IPS-15b (cell line): Measurements from ENCODE around the gene JADE2.

Experiments
- H3K27me3 ChIP-seq: one replicate; pipeline ENCODE4 v1.6.1; 2013; ENCODE audit warnings: low read length; ENCODE audit not compliant: control insufficient read depth, insufficient read depth
- H3K36me3 ChIP-seq: one replicate; pipeline ENCODE4 v1.6.1; 2013; ENCODE audit warnings: low read length; ENCODE audit not compliant: control insufficient read depth, insufficient read depth
- H3K4me1 ChIP-seq: one replicate; pipeline ENCODE4 v1.6.1; 2013; ENCODE audit warnings: mild to moderate bottlenecking, low read length; ENCODE audit not compliant: control insufficient read depth, insufficient read depth
- H3K4me3 ChIP-seq: one replicate; pipeline ENCODE4 v1.5.1; 2013; ENCODE audit warnings: low read depth, low read length
- H3K9ac ChIP-seq: one replicate; pipeline ENCODE4 v1.6.1; 2013; ENCODE audit warnings: low read depth, mild to moderate bottlenecking, low read length
- H3K9me3 ChIP-seq: one replicate; pipeline ENCODE4 v1.6.1; 2013; ENCODE audit warnings: mild to moderate bottlenecking, low read length; ENCODE audit not compliant: control insufficient read depth, insufficient read depth

The JADE2 gene

GRCh38 chr5:134500699-134501430 is 24.6 kb upstream of the JADE2 start:
- Histone ChIP-seq H3K9ac (no peak overlapping the region), H3K4me1 (no peaks in the 10 kb centered on the region), H3K27me3 (no peaks in the 10 kb centered on the region), H3K9me3 (no peaks in the 10 kb centered on the region), H3K36me3 (no peaks in the 10 kb centered on the region), H3K4me3 (no peak overlapping the region)

GRCh38 chr5:134502259-134502658 is 23.2 kb upstream of the JADE2 start:
- Histone ChIP-seq H3K9ac (no peak overlapping the region), H3K27me3 (no peaks in the 10 kb centered on the region), H3K4me1 (peaks cover 8% of the 10 kb centered on the region), H3K4me3 (no peak overlapping the region), H3K36me3 (no peaks in the 10 kb centered on the region), H3K9me3 (no peaks in the 10 kb centered on the region)

- no peak overlapping the region for H3K4me3 ChIP-seq
- H3K4me1 ChIP-seq = peaks cover 8% of the 10 kb centered on the region
- peak overlapping the region; percentile 54 for H3K9ac ChIP-seq
Observed at GRCh38 chr5:134503088-134503936, 22.2 kb upstream of the JADE2 start.

GRCh38 chr5:134503937-134504437 is 21.5 kb upstream of the JADE2 start:
- Histone ChIP-seq H3K36me3 (no peaks in the 10 kb centered on the region), H3K9ac (no peak overlapping the region), H3K4me3 (no peak overlapping the region), H3K4me1 (peaks cover 8% of the 10 kb centered on the region), H3K27me3 (no peaks in the 10 kb centered on the region), H3K9me3 (no peaks in the 10 kb centered on the region)

More at GRCh38 chr5:134503088-134503936, 22.2 kb upstream of the JADE2 start:
- H3K27me3 ChIP-seq = no peaks in the 10 kb centered on the region
- H3K9me3 ChIP-seq = no peaks in the 10 kb centered on the region
- H3K36me3 ChIP-seq = no peaks in the 10 kb centered on the region

- Histone ChIP-seq H3K4me1 (peaks cover 8% of the 10 kb centered on the region), H3K27me3 (no peaks in the 10 kb centered on the region)
Observed at GRCh38 chr5:134504629-134505300, 20.7 kb upstream of the JADE2 start.

GRCh38 chr5:134506054-134507039 is 19.1 kb upstream of the JADE2 start:
- Histone ChIP-seq H3K9ac (no peak overlapping the region), H3K4me1 (peaks cover 14% of the 10 kb centered on the region), H3K9me3 (no peaks in the 10 kb centered on the region), H3K36me3 (no peaks in the 10 kb centered on the region), H3K27me3 (no peaks in the 10 kb centered on the region), H3K4me3 (no peak overlapping the region)

More at GRCh38 chr5:134504629-134505300, 20.7 kb upstream of the JADE2 start:
- no peaks in the 10 kb centered on the region for H3K9me3 ChIP-seq
- H3K9ac ChIP-seq = no peak overlapping the region
- no peak overlapping the region for H3K4me3 ChIP-seq
- H3K36me3 ChIP-seq = no peaks in the 10 kb centered on the region

GRCh38 chr5:134507452-134507851 is 18.0 kb upstream of the JADE2 start:
- Histone ChIP-seq H3K4me1 (peaks cover 26% of the 10 kb centered on the region), H3K9ac (no peak overlapping the region), H3K9me3 (no peaks in the 10 kb centered on the region), H3K27me3 (no peaks in the 10 kb centered on the region), H3K36me3 (no peaks in the 10 kb centered on the region), H3K4me3 (no peak overlapping the region)

GRCh38 chr5:134508521-134509195 is 16.8 kb upstream of the JADE2 start:
- H3K9ac ChIP-seq = no peak overlapping the region
- H3K4me1 ChIP-seq = peaks cover 26% of the 10 kb centered on the region
- H3K27me3 ChIP-seq = no peaks in the 10 kb centered on the region
- H3K9me3 ChIP-seq = no peaks in the 10 kb centered on the region
- no peaks in the 10 kb centered on the region for H3K36me3 ChIP-seq
- H3K4me3 ChIP-seq = no peak overlapping the region

- Histone ChIP-seq H3K4me1 (peaks cover 26% of the 10 kb centered on the region), H3K9ac (no peak overlapping the region), H3K4me3 (no peak overlapping the region)
Observed at GRCh38 chr5:134509308-134510040, 16.0 kb upstream of the JADE2 start.

More at GRCh38 chr5:134509308-134510040, 16.0 kb upstream of the JADE2 start:
- H3K27me3 ChIP-seq = no peaks in the 10 kb centered on the region
- no peaks in the 10 kb centered on the region for H3K36me3 ChIP-seq
- no peaks in the 10 kb centered on the region for H3K9me3 ChIP-seq
